T-cell (primary cell): Measurements from ENCODE around the gene PLEKHA4. TPM values are rescaled to one million over a fixed set of nuclear protein-coding genes. Genes with fewer than 3 reads are reported as not detected.
"Not testable (repeated sequence)": the region's sequence is repeated elsewhere in the genome, so short reads cannot be mapped to it uniquely, and the experiment has no call there.

ENCODE experiments used
- ATAC-seq, 4 experiments: fragments of 200-7000 bp in 3 of 4; fragments of 150-1000 bp in 1 of 4; cut with Tn5 transposase; replicated peaks in 1 of 4; 1 replicate in 3 of 4; 2 replicates in 1 of 4; pipeline ENCODE4 v1.10.0; 2021; ENCODE audit warnings: moderate library complexity in 3 of 4, mild to moderate bottlenecking in 2 of 4, moderate number of reproducible peaks in 1 of 4
- CTCF ChIA-PET, 2 donors: fragments of 300-600 bp; sonication (Branson Sonifier 250); formaldehyde crosslinking; loops; one replicate each; lab custom pipeline; 2022; ENCODE audit warnings: antibody characterized with exemption in 2 of 2; lab: Charles Lee
- POLR2A ChIA-PET, 2 donors: fragments of 300-600 bp; sonication (Branson Sonifier 250); formaldehyde crosslinking; loops; one replicate each; lab custom pipeline; 2022; ENCODE audit warnings: antibody characterized with exemption in 2 of 2; lab: Charles Lee
- DNase-seq, 35 experiments: peaks; one replicate each; pipeline versions ENCODE4 v3.0.0 to v3.0.0-alpha.2; 2013 to 2023
- H3K27ac ChIP-seq: one replicate; pipeline ENCODE4 v1.5.1; 2013; ENCODE audit warnings: low read length
- H3K27me3 ChIP-seq, 2 experiments: replicated peaks in 1 of 2; 1 replicate in 1 of 2; 2 replicates in 1 of 2; pipeline versions ENCODE4 v1.6.1 to v1.7.0; 2013; ENCODE audit warnings: low read length in 1 of 2, mixed read lengths in 1 of 2; ENCODE audit not compliant: control insufficient read depth in 2 of 2, insufficient read depth in 2 of 2; ENCODE audit errors: extremely low read depth in 1 of 2
- H3K36me3 ChIP-seq, 2 donors: 1 replicate in 1 of 2; 2 replicates in 1 of 2; pipeline versions ENCODE4 v1.6.1 to v1.7.0; 2013; ENCODE audit warnings: low read length in 1 of 2; ENCODE audit not compliant: control insufficient read depth in 2 of 2, insufficient read depth in 1 of 2; ENCODE audit errors: extremely low read depth in 1 of 2
- H3K4me1 ChIP-seq, 2 experiments: 1 replicate in 1 of 2; 2 replicates in 1 of 2; pipeline versions ENCODE4 v1.6.1 to v1.7.0; 2013; ENCODE audit warnings: low read length in 2 of 2, mixed read lengths in 1 of 2; ENCODE audit not compliant: insufficient read depth in 2 of 2, control insufficient read depth in 1 of 2; ENCODE audit errors: extremely low read depth in 1 of 2
- H3K4me3 ChIP-seq, 2 donors: 1 replicate in 1 of 2; 2 replicates in 1 of 2; pipeline versions ENCODE4 v1.5.1 to v1.7.0; 2013; ENCODE audit warnings: mild to moderate bottlenecking in 2 of 2, low read length in 1 of 2, moderate library complexity in 1 of 2; ENCODE audit not compliant: control insufficient read depth in 1 of 2; ENCODE audit errors: extremely low read depth in 1 of 2
- H3K9me3 ChIP-seq: 2 replicates; pipeline ENCODE4 v1.7.0; 2013
- H3K27ac Mint-ChIP-seq, 2 donors: one replicate each; pipeline ENCODE4 v1.8.0; 2020 to 2021; ENCODE audit warnings: mild to moderate bottlenecking in 2 of 2, mixed read lengths in 2 of 2
- H3K27me3 Mint-ChIP-seq, 2 donors: one replicate each; pipeline ENCODE4 v1.8.0; 2021 to 2022; ENCODE audit warnings: mixed read lengths in 2 of 2
- H3K36me3 Mint-ChIP-seq: one replicate; pipeline ENCODE4 v1.8.0; 2021; ENCODE audit warnings: mixed read lengths
- H3K4me1 Mint-ChIP-seq, 3 donors: one replicate each; pipeline ENCODE4 v1.8.0; 2020 to 2022; ENCODE audit warnings: mixed read lengths in 3 of 3, mild to moderate bottlenecking in 1 of 3
- H3K4me3 Mint-ChIP-seq, 3 donors: one replicate each; pipeline ENCODE4 v1.8.0; 2020 to 2022; ENCODE audit warnings: mild to moderate bottlenecking in 3 of 3, mixed read lengths in 3 of 3, moderate library complexity in 3 of 3
- H3K9me3 Mint-ChIP-seq, 3 donors: one replicate each; pipeline ENCODE4 v1.8.0; 2020 to 2022; ENCODE audit warnings: mixed read lengths in 3 of 3
- WGBS: methylation state at CpG from one replicate; pipeline ENCODE4 v1.1.5; 2013; ENCODE audit warnings: missing lambda C conversion rate; ENCODE audit not compliant: insufficient coverage; 5-methylcytosine and 5-hydroxymethylcytosine counted together
- total RNA-seq, 35 experiments: library from RNA in 6 of 35; stranded (reverse) in 6 of 35; fragments of 120-200 nt in 1 of 35; gene quantifications; one replicate each; pipeline versions ENCODE4 v1.2.1 to v1.2.4 and lab custom pipeline; 2013 to 2026

The PLEKHA4 gene
- total RNA-seq, 5 donors from 2014 or later (not counting 1 experiment from before 2014, with no cell fraction given): 2.7 to 11.8 (median 5.2) TPM

- DNase-seq: peak in 7 of 35 experiments; percentile 16 to 51 (median 28)
- Histone ChIP-seq H3K27ac (peak overlapping the region; percentile 64), H3K27me3 (peaks cover 0 to 20% of the 10 kb centered on the region in 2 experiments), H3K4me3 (peak overlapping the region; percentile 72 to 89), H3K36me3 (peaks cover 3 to 13% of the 10 kb centered on the region in 2 donors), H3K4me1 (peaks cover 2 to 41% of the 10 kb centered on the region in 2 experiments), H3K9me3 (no peaks in the 10 kb centered on the region)
- Mint-ChIP-seq H3K27ac (peak overlapping the region; percentile 97 to 98), H3K9me3 (no peaks in the 10 kb centered on the region), H3K4me3 (peak overlapping the region; percentile 91 to 99 (median 91)), H3K4me1 (peaks cover 29 to 47% (median 33%) of the 10 kb centered on the region in 3 donors), H3K27me3 (peaks cover 0 to 5% of the 10 kb centered on the region in 2 donors), H3K36me3 (peaks cover 17% of the 10 kb centered on the region)
- ChIA-PET POLR2A (interaction anchor here (0.5 to 1.3 kb wide), 7 partner anchors 15 to 326 kb away, joined by 3 to 9 read pairs (median 4); partner anchors contain the start of genes PPP1R15A (in 1 of the 2) and RUVBL2 (in 1 of the 2)), CTCF (interaction anchor here in 1 of 2 donors (0.5 to 3.0 kb wide), 3 partner anchors 64 to 93 kb away, joined by 4 to 23 read pairs (median 8); partner anchors contain the start of genes GYS1 and RUVBL2)
- ATAC-seq: peak in 3 of 4 experiments; percentile 8 to 20 (median 18)
- 10% methylated on average over 15 of the region's 24 CpGs for WGBS
These were observed 32.3 kb upstream of the PLEKHA4 start for GRCh38 chr19:48900477-48901406.

GRCh38 chr19:48899781-48900476 is 31.5 kb upstream of the PLEKHA4 start, which contains the start of gene NUCB1:
Gene NUCB1 (plus strand): TSS chr19:48900312. CDS start chr19:48900797, 485 bp downstream.
- ChIA-PET CTCF (interaction anchor here in 1 of 2 donors (0.5 to 3.0 kb wide), 3 partner anchors 63 to 93 kb away, joined by 4 to 23 read pairs (median 8); partner anchors contain the start of genes GYS1 and RUVBL2), POLR2A (interaction anchor here (0.5 to 1.0 kb wide), 5 partner anchors 14 to 97 kb away, joined by 3 to 6 read pairs (median 3); partner anchors contain the start of genes DHDH (in 1 of the 2) and RUVBL2 (in 1 of the 2))
- Mint-ChIP-seq H3K9me3 (no peaks in the 10 kb centered on the region), H3K4me3 (peak within 1 kb of the TSS; percentile 91 to 99 (median 91)), H3K27ac (peak within 1 kb of the TSS; percentile 97 to 98), H3K4me1 (peaks cover 30 to 52% (median 33%) of the 10 kb centered on the region in 3 donors), H3K27me3 (peaks cover under 1 to 7% of the 10 kb centered on the region in 2 donors), H3K36me3 (peaks cover 10% of the 10 kb centered on the region)
- ATAC-seq (peak; percentile 93 to 96 (median 95)), DNase-seq (peak; percentile 94 to 99 (median 97))
- Histone ChIP-seq H3K4me1 (peaks cover 2 to 48% of the 10 kb centered on the region in 2 experiments), H3K4me3 (peak within 1 kb of the TSS; percentile 72 to 89), H3K36me3 (peaks cover 0 to 6% of the 10 kb centered on the region in 2 donors), H3K27me3 (peaks cover 0 to 28% of the 10 kb centered on the region in 2 experiments), H3K9me3 (no peaks in the 10 kb centered on the region), H3K27ac (peak within 1 kb of the TSS; percentile 64)
- WGBS: 2% methylated on average over 26 of the region's 34 CpGs

DNA sequence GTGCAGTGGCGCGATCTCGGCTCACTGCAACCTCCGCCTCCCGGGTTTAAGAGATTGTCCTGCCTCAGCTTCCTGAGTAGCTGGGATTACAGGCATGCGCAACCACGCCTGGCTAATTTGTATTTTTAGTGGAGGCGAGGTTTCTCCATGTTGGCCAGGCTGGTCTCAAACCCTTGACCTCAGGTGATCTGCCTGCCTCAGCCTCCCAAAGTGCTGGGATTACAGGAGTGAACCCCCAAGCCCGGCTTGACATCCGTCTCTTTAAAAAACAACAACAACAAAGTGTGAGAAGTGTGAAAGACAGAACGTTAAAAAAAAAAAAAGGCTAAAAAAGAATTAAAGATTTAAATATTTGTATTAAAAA is 31.0 kb upstream of the PLEKHA4 start:
- H3K9me3 Mint-ChIP-seq, H3K36me3 ChIP-seq, DNase-seq, ATAC-seq, H3K9me3 ChIP-seq, H3K36me3 Mint-ChIP-seq: not testable (repeated sequence)
- WGBS: 100% methylated on average over 3 of the region's 11 CpGs
- peak overlapping the region; percentile 64 for H3K27ac ChIP-seq
- POLR2A ChIA-PET: interaction anchor here (0.6 to 0.9 kb wide), 2 partner anchors 13 to 34 kb away, joined by 3 to 6 read pairs; partner anchors contain the start of gene DHDH (in 1 of the 2)
- peaks cover 0 to 34% of the 10 kb centered on the region in 2 experiments for H3K27me3 ChIP-seq
- H3K4me1 ChIP-seq: peaks cover 2 to 48% of the 10 kb centered on the region in 2 experiments
- Mint-ChIP-seq H3K4me3 (peak overlapping the region; percentile 66 to 99 (median 91)), H3K27me3 (peaks cover 5 to 12% of the 10 kb centered on the region in 2 donors), H3K27ac (peak overlapping the region; percentile 86 to 98), H3K4me1 (peaks cover 33 to 57% (median 34%) of the 10 kb centered on the region in 3 donors)
- CTCF ChIA-PET: interaction anchor here in 1 of 2 donors (3.0 kb wide), 1 partner anchor 72 kb away, joined by 23 read pairs; no protein-coding TSS in a partner anchor
- H3K4me3 ChIP-seq: peak overlapping the region in 1 of 2 donors; percentile 72

GRCh38 chr19:48897181-48897580 is 28.8 kb upstream of the PLEKHA4 start:
- Mint-ChIP-seq H3K36me3 (peaks cover 3% of the 10 kb centered on the region), H3K4me3 (peak overlapping the region in 1 of 3 donors; percentile 71)
- no peak overlapping the region for H3K4me3 ChIP-seq

GRCh38 chr19:48896191-48896720 is 27.8 kb upstream of the PLEKHA4 start:
- Histone ChIP-seq H3K36me3 (no peaks in the 10 kb centered on the region), H3K27ac (no peak overlapping the region), H3K4me1 (peaks cover 2 to 33% of the 10 kb centered on the region in 2 experiments), H3K4me3 (peak overlapping the region in 1 of 2 donors; percentile 10), H3K27me3 (peaks cover 2 to 60% of the 10 kb centered on the region in 2 experiments), H3K9me3 (no peaks in the 10 kb centered on the region)
- Mint-ChIP-seq H3K9me3 (no peaks in the 10 kb centered on the region), H3K4me3 (peak overlapping the region in 2 of 3 donors; percentile 57 to 71), H3K27me3 (peaks cover 11 to 35% of the 10 kb centered on the region in 2 donors), H3K27ac (peak overlapping the region in 1 of 2 donors; percentile 28), H3K4me1 (peaks cover 22 to 42% (median 23%) of the 10 kb centered on the region in 3 donors), H3K36me3 (no peaks in the 10 kb centered on the region)
- 36% methylated on average over 16 of the region's 25 CpGs for whole genome bisulfite sequencing
- ATAC-seq (peak in 2 of 4 experiments; percentile 22 to 35), DNase-seq (peak in 16 of 35 experiments; percentile 18 to 63 (median 43))
- CTCF ChIA-PET: interaction anchor here in 1 of 2 donors (0.7 kb wide), 1 partner anchor 10 kb away, joined by 7 read pairs; no protein-coding TSS in a partner anchor
- POLR2A ChIA-PET: no interaction called here

More at GRCh38 chr19:48897181-48897580, 28.8 kb upstream of the PLEKHA4 start:
- ChIA-PET POLR2A (no interaction called here), CTCF (no interaction called here)
- Mint-ChIP-seq H3K4me1 (peaks cover 28 to 50% (median 29%) of the 10 kb centered on the region in 3 donors), H3K27me3 (peaks cover 5 to 27% of the 10 kb centered on the region in 2 donors), H3K27ac (no peak overlapping the region), H3K9me3 (no peaks in the 10 kb centered on the region)
- Histone ChIP-seq H3K27ac (no peak overlapping the region), H3K4me1 (peaks cover 2 to 40% of the 10 kb centered on the region in 2 experiments), H3K27me3 (peaks cover 2 to 54% of the 10 kb centered on the region in 2 experiments), H3K36me3 (peaks cover 0 to 2% of the 10 kb centered on the region in 2 donors), H3K9me3 (no peaks in the 10 kb centered on the region)
- DNase-seq (no peak), ATAC-seq (no peak)
- WGBS: 73% methylated on average over 4 of the region's 5 CpGs
